ENCODE measurements around the gene MPST. TPM values are rescaled to one million over a fixed set of nuclear protein-coding genes. Genes with fewer than 3 reads are reported as not detected.

MPST gene
- total RNA-seq, 2 experiments from 2014 or later = 61.8 to 124 TPM

- no peaks in the 10 kb centered on the region for H4K20me1 ChIP-seq (ENCODE audit: insufficient read depth, low read length)
- H3K9me2 ChIP-seq (ENCODE audit: insufficient read depth, low read length) = no peaks in the 10 kb centered on the region
- POLR2A ChIA-PET = no interaction called here
- no peaks in the 10 kb centered on the region for H3K79me2 ChIP-seq (ENCODE audit: insufficient read depth, low read depth, low read length)
- no peaks in the 10 kb centered on the region for H3K9me3 ChIP-seq (ENCODE audit: low read length)
- no peak overlapping the region for H3K4me3 ChIP-seq (ENCODE audit: low read depth, low read length, poor library complexity, severe bottlenecking)
- DNase-seq (ENCODE audit: low spot score) = no peak
- H2AFZ ChIP-seq (ENCODE audit: low read length) = no peak overlapping the region
- no TSS peak for BruUV-seq (replicated peaks)
- intact Hi-C loops (cut with micrococcal nuclease; ENCODE audit: unreplicated experiment) = no loop called here
- no peaks in the 10 kb centered on the region for H3K36me3 ChIP-seq (ENCODE audit: insufficient read depth, low read length)
- H3K4me1 ChIP-seq (ENCODE audit: insufficient read depth, low read length, poor library complexity, severe bottlenecking) = peaks cover 13% of the 10 kb centered on the region
- no peak overlapping the region for H3K27ac ChIP-seq (ENCODE audit: low read depth, low read length, poor library complexity, severe bottlenecking)
- CTCF ChIA-PET (ENCODE audit: unreplicated experiment) = no interaction called here
- TF ChIP-seq, protein P1, sequence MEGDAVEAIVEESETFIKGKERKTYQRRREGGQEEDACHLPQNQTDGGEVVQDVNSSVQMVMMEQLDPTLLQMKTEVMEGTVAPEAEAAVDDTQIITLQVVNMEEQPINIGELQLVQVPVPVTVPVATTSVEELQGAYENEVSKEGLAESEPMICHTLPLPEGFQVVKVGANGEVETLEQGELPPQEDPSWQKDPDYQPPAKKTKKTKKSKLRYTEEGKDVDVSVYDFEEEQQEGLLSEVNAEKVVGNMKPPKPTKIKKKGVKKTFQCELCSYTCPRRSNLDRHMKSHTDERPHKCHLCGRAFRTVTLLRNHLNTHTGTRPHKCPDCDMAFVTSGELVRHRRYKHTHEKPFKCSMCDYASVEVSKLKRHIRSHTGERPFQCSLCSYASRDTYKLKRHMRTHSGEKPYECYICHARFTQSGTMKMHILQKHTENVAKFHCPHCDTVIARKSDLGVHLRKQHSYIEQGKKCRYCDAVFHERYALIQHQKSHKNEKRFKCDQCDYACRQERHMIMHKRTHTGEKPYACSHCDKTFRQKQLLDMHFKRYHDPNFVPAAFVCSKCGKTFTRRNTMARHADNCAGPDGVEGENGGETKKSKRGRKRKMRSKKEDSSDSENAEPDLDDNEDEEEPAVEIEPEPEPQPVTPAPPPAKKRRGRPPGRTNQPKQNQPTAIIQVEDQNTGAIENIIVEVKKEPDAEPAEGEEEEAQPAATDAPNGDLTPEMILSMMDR (conservative IDR thresholded peaks at IDR 0.05; ENCODE audit: low read length) = no peak
- TF ChIP-seq EZH2phosphoT487 (IDR thresholded peaks at IDR 0.05; ENCODE audit: borderline replicate concordance, low read depth, low read length) = no peak
- H3K4me2 ChIP-seq (ENCODE audit: low read length) = no peak overlapping the region
These were observed 29.7 kb downstream of the MPST start for GRCh38 chr22:37049224-37049623.

DNA sequence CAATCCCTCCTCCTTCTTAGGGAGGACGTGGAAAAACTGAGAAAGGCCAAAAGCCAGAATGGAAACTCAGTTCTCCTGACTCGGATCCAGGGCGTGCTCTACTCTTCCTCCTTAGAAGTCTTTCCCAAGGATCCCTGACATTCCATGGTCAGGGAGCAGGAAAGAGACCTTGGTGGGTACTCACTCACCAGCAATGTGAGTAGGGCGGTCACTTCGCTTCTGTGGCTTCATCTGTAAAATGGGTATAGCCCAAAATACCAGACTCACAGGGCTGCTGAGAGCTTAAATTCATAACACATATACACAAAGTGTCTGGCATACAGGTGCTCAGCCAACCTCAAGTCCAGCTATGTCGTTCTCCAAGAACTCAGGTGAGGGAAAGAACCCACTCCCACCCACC is 31.4 kb downstream of the MPST start:
- Histone ChIP-seq H3K4me1 (ENCODE audit: insufficient read depth, low read length, poor library complexity, severe bottlenecking) (peaks cover 13% of the 10 kb centered on the region), H3K4me2 (ENCODE audit: low read length) (peak overlapping the region; percentile 98; the same call in 1 of the 2 replicates), H4K20me1 (ENCODE audit: insufficient read depth, low read length) (no peaks in the 10 kb centered on the region), H3K9me2 (ENCODE audit: insufficient read depth, low read length) (no peaks in the 10 kb centered on the region), H3K27ac (ENCODE audit: low read depth, low read length, poor library complexity, severe bottlenecking) (no peak overlapping the region), H3K79me2 (ENCODE audit: insufficient read depth, low read depth, low read length) (no peaks in the 10 kb centered on the region), H3K36me3 (ENCODE audit: insufficient read depth, low read length) (no peaks in the 10 kb centered on the region), H3K9me3 (ENCODE audit: low read length) (no peaks in the 10 kb centered on the region), H2AFZ (ENCODE audit: low read length) (no peak overlapping the region; the same call in 1 of the 2 replicates), H3K4me3 (ENCODE audit: low read depth, low read length, poor library complexity, severe bottlenecking) (no peak overlapping the region)
- BruUV-seq (replicated peaks) = no TSS peak
- TF ChIP-seq, protein P1 (conservative IDR thresholded peaks at IDR 0.05; ENCODE audit: low read length) = no peak
- no peak for TF ChIP-seq EZH2phosphoT487 (IDR thresholded peaks at IDR 0.05; ENCODE audit: borderline replicate concordance, low read depth, low read length)
- intact Hi-C loops (cut with micrococcal nuclease; ENCODE audit: unreplicated experiment) = no loop called here
- CTCF ChIA-PET (ENCODE audit: unreplicated experiment) = no interaction called here
- POLR2A ChIA-PET = interaction anchor here (0.6 kb wide), 2 partner anchors 36 to 462 kb away, joined by 3 to 5 read pairs; no protein-coding TSS in a partner anchor
- DNase-seq (ENCODE audit: low spot score) = no peak

- CTCF ChIA-PET (ENCODE audit: unreplicated experiment) = no interaction called here
- DNase-seq (ENCODE audit: low spot score) = peak; percentile 83
- H4K20me1 ChIP-seq (ENCODE audit: insufficient read depth, low read length) = no peaks in the 10 kb centered on the region
- H3K79me2 ChIP-seq (ENCODE audit: insufficient read depth, low read depth, low read length) = no peaks in the 10 kb centered on the region
- intact Hi-C loops (cut with micrococcal nuclease; ENCODE audit: unreplicated experiment) = no loop called here
- H3K4me3 ChIP-seq (ENCODE audit: low read depth, low read length, poor library complexity, severe bottlenecking) = peak within 1 kb of the TSS; percentile 97
- no peak within 1 kb of the TSS for H3K27ac ChIP-seq (ENCODE audit: low read depth, low read length, poor library complexity, severe bottlenecking)
- peak within 1 kb of the TSS; percentile 99 for H2AFZ ChIP-seq (ENCODE audit: low read length)
- H3K36me3 ChIP-seq (ENCODE audit: insufficient read depth, low read length) = no peaks in the 10 kb centered on the region
- POLR2A ChIA-PET = interaction anchor here (0.6 kb wide), 1 partner anchor 35 kb away, joined by 3 read pairs; no protein-coding TSS in a partner anchor
- no peaks in the 10 kb centered on the region for H3K9me3 ChIP-seq (ENCODE audit: low read length)
- peaks cover 13% of the 10 kb centered on the region for H3K4me1 ChIP-seq (ENCODE audit: insufficient read depth, low read length, poor library complexity, severe bottlenecking)
- H3K4me2 ChIP-seq (ENCODE audit: low read length) = peak within 1 kb of the TSS; percentile 98
- no peaks in the 10 kb centered on the region for H3K9me2 ChIP-seq (ENCODE audit: insufficient read depth, low read length)
- no peak for TF ChIP-seq EZH2phosphoT487 (IDR thresholded peaks at IDR 0.05; ENCODE audit: borderline replicate concordance, low read depth, low read length)
- TF ChIP-seq, protein P1 (conservative IDR thresholded peaks at IDR 0.05; ENCODE audit: low read length) = peak; percentile 42; the same call in 1 of the 2 replicates
- BruUV-seq (replicated peaks) = no TSS peak
These were observed 32.1 kb downstream of the MPST start, which contains the start of gene KCTD17 for GRCh38 chr22:37051391-37052385. Gene KCTD17 (plus strand): TSS chr22:37051742. CDS start chr22:37051761, 19 bp downstream.
